NCI-H2196 treated with DMSO at 0.1 percent for 48 hours (cell line): ENCODE measurements around the gene AGAP5.
"Not testable (repeated sequence)": the region's sequence is repeated elsewhere in the genome, so short reads cannot be mapped to it uniquely, and the experiment has no call there.

Experiments used
- DNase-seq: peaks from one replicate; lab custom pipeline; 2025; ENCODE audit not compliant: unreplicated experiment; lab: John Stamatoyannopoulos, UW

AGAP5 gene

DNA sequence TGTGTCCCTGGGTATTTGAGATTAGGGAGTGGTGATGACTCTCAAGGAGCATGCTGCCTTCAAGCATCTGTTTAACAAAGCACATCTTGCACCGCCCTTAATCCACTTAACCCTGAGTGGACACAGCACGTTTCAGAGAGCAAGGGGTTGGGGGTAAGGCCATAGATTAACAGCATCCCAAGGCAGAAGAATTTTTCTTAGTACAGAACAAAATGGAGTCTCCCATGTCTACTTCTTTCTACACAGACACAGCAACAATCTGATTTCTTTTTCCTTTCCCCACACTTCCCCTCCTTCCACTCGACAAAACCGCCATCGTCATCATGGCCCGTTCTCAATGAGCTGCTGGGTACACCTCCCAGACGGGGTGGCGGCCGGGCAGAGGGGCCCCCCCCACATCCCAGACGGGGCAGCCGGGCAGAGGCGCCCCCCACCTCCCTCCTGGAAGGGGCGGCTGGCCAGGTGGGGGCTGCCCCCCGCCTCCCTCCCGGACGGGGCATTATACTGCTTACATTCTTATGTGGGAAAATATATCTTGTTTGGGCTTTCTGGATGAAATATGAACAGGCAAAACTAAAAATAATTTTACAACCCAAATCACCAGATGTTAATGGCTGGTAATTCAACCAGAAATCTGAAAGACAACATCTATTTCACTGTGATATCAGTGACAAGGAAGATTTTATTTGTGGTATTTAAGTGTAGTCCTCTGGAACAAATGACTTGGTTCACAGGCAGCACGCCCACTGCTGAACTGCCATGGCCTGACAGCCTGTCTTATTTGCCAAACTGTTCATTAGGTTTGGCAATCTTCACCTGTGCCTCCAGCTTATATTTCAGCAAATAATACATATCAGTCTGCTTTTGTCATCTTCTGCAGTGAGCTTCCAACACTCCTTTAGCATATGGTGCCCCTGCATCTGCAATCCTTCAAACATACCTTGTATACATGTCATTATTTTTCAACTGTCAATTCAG lies 17.6 kb upstream of the AGAP5 start:
- not testable (repeated sequence) for DNase-seq

DNA sequence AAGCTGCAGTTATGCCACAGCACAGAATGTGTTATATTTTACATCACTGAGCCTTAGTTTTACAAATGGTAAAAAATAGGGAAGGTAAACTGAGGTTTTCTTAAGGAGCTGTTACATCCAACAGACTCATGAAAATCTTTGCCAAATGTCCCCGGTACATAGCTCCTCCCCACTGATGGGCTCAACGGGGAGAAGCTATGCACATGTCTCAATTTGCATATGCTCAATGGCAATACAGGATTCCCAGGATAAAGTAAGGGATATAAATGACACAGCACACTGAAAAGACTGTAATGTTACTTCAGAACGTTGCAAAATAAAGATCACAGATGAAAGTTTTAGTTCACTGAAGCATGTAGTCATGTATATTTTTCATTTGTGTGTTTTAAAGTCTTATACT lies 16.6 kb upstream of the AGAP5 start:
- DNase-seq: not testable (repeated sequence)

DNA sequence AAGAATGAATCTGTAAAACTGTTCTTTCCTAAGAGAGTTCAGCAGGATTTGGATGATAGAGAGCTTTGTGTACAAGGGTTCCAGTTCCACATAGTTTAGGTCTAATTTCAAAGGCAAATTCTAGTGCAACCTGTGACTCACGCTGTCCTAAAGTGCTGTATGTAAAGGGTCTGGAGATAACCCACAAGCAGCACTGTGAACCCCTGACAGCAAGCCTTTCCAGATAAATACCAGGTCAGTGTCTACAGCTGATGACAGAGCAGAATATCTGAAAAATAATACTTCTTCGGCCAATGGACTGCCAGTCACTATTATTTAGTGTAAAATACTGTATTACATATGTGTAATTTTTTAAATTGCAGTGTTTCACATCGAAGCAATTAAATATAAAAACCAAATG lies 16.0 kb upstream of the AGAP5 start:
- DNase-seq: not testable (repeated sequence)

DNA sequence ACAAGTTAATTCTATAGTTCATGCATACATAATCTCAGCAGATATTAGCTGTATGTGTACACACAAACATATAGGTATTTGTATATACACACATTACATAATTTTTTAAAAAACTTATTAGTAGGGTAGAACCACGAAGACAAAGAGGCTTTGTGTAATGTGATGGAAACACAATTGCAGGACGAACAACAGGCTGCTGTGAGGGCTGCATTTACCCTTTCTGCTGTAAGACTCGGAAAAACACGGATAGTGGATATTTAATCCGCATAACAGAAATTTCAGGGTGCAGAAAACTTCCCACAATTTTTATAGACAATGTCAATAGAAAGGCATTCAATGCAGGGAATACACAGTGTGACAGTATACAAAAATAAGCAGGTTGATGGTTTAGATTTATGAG lies 13.8 kb upstream of the AGAP5 start:
- DNase-seq: not testable (repeated sequence)

DNA sequence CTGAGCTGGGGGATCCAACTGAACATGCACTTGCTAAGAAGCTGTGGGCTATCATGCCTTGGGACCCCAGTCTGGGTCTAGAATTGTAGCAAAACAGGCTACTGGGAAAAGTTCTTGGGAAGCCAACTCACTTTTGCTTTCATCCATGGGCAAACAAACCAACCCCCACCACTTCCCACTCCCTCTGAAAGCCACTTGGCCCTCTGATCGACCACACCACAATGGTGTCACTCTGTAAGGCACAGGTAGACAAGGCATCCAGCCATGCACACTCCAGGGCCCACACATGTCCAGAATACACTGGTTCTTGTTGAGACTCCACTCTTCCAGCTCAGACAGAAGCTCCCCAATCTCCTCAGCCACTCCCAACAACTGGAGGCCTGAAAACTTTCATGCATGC lies 10.2 kb upstream of the AGAP5 start:
- not testable (repeated sequence) for DNase-seq

DNA sequence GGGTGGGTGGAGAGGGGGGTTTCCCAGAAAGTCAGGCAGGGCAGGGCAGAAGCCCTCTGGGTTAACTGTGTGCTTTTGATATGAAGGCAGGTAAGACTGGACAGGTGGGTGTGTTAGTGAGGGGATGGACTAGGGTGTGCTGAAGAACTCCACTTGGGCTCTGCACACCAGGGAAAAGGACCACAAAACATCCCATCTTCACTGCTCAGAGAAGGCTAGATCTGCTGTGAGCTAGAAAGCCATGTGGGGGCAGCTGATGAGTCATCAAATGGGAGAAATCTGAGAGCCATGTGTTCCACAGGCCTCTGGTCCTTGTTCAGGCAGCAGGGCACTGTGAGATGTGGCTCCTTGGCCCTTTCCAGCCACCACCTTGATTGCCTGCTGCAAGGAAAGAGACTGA lies 9.7 kb upstream of the AGAP5 start:
- not testable (repeated sequence) for DNase-seq

DNA sequence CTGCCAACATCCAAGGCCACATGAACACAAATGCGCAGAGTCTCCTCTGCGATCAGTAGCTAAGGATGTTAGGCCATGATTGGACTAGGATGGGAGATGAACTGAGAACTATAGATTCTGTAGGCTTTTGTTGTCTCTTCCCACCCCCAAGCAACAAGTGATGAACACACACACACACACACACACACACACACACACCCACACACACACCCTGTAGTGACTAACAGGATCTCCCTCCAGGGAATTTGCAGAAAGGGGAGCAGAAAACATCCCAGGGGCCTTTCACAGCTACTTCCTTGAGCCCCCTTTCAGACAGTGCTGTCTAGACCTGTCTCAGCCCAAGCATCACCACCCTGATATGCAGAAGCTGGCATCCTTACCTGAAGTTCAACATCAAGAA lies 8.6 kb upstream of the AGAP5 start:
- DNase-seq: not testable (repeated sequence)

DNA sequence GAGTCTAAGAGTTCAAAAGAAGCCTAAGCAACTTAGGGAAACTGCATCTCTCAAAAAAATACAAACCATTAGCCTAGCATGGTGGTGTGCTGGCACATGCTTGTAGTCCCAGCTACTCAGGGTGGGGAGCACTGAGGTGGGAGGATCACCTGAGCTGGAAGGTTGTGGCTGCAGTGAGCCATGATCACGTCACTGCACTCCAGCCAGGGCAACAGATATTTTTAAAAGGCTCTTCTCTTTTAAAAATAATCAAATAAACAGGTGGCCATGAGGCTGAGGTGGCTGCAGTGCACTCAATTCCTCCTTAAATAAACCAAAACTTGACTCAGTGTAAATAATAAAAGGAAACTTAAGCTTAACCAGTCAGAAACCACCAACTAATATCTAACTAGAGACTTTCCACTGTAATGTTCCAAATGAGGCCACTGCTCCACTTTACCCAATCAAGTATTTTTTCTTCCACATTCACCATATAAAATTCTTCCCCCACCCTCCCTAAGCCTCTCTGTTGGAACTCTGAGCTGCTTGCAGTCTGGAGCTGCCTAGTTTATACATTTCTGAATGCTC lies 7.7 kb upstream of the AGAP5 start:
- not testable (repeated sequence) for DNase-seq

DNA sequence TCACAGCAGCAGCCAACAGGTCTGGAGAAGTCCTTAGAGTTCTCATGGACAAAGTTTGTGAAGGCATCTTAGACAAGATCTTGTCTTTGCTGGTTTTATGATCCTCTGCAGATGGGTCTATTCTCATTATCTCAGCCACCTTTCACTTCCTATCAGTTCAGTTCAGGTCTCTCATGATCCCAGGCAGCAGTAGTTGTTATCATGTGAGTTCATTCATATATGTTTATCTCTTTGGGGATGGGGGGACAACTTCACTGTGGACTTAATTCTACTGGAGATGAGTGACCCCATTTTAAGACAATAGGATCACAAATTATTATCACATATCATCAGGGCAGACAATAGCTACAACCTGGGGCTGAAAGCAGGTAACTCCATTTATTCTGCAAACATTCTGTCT lies 6.0 kb upstream of the AGAP5 start:
- DNase-seq: not testable (repeated sequence)

DNA sequence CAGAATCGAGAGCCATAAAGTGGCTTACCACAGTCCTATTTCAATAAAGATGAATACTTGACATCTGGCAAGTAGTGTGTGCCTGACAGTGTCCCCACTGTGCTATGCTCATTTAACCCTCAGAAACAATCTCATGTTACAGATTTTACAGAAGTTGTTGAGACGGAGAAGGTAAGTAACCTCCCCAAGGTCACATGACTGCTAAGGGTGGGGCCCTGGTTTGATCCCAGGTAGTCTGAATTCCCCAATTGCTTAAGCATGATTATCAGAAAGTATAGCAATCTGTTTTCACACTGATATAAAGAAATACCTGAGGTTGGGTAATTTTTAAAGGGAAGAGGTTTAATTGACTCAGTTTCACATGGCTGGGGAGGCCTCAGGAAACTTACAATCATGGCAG lies 910 bp upstream of the AGAP5 start:
- not testable (repeated sequence) for DNase-seq

DNA sequence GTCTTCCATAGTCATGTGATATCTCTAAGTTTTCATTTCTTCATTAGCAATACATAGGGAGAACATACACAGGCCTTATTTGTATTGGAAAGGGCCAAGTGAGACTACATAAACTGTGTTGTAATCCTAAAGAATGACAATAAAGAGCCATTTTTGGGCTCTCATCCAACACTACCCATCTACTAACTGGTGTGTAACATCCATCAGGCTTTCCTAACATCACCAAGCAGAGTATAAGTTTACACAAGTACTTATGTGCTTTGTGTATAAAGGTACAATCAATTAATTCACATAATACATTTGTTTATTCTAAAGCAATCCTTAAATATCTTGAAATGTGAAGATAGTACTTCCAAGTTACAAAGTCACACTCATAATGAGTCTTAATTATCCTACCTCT lies 2.6 kb downstream of the AGAP5 start:
- not testable (repeated sequence) for DNase-seq

DNA sequence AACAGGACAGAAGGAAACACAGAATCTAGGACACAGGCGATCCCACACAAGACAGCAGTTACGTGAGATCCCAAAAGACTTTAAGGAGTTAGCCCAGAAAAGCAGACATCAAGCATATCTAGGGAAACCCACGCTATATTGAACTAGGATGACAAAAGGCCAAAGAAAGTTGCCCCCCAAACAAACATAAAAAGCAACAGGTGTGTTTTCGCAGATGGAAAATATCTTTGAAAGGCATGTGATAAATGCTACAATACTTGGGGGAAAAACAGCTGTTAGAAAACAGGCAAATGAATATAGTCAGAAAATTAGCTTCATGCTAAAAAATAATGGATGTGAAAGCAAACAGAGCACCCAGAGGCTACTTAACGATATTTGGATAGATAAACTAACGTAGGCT lies 7.2 kb downstream of the AGAP5 start:
- DNase-seq: not testable (repeated sequence)

DNA sequence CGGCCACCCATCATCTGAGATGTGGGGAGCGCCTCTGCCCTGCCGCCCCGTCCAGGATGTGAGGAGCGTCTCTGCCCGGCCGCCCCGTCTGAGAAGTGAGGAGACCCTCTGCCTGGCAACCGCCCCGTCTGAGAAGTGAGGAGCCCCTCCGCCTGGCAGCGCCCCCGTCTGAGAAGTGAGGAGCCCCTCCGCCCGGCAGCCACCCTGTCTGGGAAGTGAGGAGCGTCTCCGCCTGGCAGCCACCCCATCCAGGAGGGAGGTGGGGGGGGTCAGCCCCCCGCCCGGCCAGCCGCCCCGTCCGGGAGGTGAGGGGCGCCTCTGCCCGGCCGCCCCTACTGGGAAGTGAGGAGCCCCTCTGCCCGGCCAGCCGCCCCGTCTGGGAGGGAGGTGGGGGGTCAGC lies 8.3 kb downstream of the AGAP5 start:
- DNase-seq: not testable (repeated sequence)

DNA sequence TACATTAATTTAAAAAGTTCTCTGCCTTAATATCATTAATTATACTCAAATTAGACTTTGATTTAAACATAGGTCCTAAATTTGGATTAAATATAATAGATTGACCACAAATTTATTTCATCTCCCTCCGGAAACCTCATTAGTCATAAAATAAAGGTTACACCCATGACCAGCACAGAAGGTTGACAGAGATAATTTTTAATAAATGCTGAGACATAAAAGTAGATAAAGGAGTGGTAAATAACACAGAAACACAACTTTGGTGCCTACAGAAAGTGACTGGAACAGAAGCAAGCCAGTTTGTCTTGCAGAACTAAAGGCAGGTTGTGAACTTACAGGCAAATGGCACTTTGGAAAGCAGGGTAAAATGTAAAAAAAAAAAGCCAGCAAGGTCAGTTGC lies 10.3 kb downstream of the AGAP5 start:
- not testable (repeated sequence) for DNase-seq

DNA sequence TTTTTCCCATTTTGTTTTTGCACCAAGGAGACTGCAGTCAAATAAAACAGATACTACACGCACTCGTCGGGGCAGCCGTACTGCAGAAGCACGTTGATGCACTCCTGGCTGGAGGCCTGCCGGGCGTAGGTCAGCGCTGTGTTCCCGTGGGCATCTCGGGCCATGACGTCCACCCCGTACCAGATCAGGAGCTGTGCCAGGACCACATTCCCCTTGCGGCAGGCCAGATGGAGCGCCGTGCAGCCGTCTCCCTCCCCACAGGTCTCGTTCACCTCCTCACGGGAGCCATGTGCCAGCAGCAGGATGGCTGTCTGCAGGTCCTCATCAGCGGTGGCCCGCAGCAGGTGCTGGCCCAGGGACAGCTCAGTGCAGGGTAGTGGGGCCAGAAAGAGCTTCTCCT lies 23.4 kb downstream of the AGAP5 start:
- DNase-seq: not testable (repeated sequence)

DNA sequence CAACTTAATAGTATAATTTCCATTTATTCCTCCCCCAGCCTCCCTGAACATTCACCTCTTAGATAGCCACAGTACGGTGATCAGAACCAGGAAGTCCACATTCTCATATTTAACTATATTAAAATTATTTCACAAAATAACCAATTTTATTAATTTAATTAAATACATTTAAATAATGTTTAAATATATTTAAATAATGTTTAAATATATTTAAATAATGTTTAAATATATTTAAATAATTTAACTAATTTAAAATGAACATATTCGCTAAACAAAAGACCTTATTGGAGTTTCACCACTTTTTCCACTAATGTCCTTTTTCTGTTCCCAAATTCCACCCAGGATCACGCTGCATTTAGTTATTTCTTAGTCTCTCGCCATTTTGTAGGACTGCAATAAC lies 29.5 kb downstream of the AGAP5 start:
- DNase-seq: not testable (repeated sequence)

DNA sequence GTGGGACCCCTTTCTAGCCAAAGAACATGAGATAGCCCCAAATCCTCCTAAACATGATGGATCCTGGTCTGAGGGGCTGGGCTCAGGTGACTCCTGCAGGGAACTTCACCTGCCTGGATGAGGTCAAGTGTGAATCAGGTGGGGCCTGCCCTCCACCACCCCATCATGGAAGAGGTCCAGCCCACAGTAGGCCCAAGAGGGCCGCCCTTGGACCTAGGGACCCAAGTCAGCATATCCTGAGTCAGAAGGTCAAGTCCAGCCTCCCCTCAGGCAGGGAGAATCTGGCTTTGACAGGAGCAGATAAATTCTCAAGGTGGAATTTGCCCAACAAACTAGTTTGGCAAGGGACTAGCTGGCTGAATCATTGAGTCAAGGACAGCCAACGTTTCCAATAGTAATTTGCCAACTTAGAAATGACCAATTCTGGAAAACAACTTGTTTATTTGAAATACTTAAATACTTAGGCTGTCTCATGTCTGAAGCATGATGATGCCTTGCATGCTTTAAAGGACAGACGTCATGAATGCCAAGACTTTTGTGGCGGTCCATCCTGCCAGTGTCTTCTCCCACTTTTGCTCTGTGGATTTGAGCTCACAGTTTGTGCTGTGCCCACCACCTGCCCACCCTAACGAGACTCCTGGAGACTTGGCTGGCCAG lies 31.6 kb downstream of the AGAP5 start:
- DNase-seq: not testable (repeated sequence)

DNA sequence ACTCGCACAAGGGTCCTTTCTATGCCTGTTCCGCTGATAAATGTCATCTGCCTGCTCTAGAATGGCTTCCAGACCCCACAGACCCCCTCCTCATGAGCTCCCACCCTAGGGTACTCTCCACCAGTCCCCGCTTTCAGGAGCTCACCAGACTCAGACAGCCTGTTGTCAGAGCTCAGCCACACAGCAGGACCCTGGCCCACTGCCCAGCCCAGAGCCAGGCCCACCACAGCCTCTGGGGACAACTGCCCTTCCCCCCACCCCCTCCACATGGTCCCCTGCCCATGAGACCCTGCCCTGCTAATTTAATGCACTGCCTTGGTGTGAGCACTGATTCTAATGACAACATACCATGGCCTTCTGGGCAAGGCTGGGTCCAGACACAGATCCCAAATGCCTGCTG lies 32.3 kb downstream of the AGAP5 start:
- not testable (repeated sequence) for DNase-seq

DNA sequence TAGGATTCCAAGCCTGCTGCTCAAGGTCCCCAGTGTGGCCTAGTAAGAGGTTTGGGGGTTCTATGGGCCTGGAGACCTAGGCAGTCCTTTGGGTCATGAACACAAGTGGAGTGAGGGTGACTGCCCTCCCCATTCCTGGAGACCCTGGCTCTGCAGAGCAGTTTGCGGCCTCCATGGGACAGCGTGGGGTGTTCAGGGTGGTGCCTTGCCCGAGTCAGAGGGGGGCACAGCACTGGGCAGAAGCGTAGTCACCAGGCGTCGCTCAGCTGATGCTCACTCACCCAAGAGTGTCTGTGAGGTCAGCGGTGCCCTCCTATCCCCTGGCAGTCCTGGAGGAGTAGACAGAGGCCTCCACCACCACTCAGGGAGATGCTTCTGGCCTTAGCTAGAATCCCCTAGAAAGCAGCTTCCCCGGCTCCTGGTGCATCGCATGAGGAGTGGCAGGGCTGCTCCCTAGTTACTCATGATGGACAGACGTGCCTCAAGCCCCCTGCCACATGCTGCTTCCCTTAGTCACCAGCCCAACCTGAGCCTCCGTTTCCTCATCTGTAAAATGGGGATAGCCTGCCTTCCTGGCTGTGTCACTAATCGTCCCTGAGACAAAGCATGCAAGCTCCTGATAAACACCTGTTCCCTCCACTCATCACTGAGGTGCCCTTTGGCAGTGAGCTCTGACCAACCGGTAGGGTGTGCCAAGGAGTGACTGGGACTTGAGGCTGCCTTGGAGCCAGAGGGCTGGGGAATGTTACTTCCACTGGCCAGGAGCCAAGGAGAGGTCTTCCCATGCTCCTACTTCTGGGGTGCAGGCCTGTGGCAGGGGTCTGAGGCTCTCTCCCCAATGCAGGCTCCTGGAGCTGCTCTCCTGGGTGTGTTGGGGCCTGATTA lies 33.5 kb downstream of the AGAP5 start:
- not testable (repeated sequence) for DNase-seq

DNA sequence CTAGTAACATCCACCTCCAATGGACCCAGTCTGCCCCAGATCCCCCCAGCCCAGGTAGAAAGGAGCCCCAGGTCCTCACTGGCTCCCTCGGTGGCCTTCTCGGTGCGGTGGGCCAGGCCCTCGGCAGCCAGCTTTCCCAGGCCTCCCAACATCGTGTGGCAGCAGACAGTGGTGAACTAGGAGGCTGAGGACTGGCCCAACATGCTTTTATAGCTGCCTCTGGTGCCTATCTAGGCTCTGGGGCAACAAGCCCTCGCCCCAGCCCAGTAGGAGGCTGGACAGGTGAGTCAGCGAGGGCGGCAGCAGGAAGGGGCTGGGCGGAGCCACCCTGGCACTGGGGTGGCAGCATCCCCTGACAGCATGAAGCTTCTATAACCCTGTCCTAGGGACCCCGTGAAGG lies 34.3 kb downstream of the AGAP5 start:
- not testable (repeated sequence) for DNase-seq

DNA sequence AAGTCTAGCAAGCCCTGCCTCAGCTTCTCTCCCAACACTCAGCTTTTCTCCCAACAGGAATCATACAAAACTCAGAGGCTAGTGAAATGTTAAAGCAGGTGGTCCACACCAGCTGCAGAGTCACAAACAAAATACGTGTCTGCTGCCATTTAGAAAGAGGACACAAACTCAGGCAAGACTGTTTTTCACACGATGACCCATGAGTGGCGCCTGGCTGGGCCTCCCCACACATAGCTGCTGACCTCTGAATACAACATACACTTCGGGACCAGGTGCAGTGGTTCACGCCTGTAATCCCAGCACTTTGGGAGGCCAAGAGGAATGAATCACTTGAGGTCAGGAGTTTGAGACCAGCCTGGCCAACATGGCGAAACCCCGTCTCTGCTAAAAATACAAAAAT lies 35.2 kb downstream of the AGAP5 start:
- DNase-seq: not testable (repeated sequence)
